CD14-positive monocyte (primary cell): ENCODE measurements around the gene SLC15A5. TPM values are rescaled to one million over a fixed set of nuclear protein-coding genes. Genes with fewer than 3 reads are reported as not detected.

Source experiments
- DNase-seq, 3 donors: peaks; one replicate each; pipeline ENCODE4 v3.0.0-alpha.2; 2011 to 2022
- H2AFZ ChIP-seq: 2 replicates; pipeline ENCODE4 v1.6.0; 2012; ENCODE audit warnings: mild to moderate bottlenecking, low read depth, low read length, inconsistent platforms; ENCODE audit not compliant: insufficient read depth, poor library complexity, severe bottlenecking
- H3K27ac ChIP-seq, 2 donors: 1 replicate in 1 of 2; 2 replicates in 1 of 2; pipeline ENCODE4 v1.5.1; 2012 to 2013; ENCODE audit warnings: low read length in 2 of 2, control low read depth in 1 of 2, inconsistent platforms in 1 of 2, low read depth in 1 of 2, mild to moderate bottlenecking in 1 of 2
- H3K27me3 ChIP-seq, 2 donors: one replicate each; pipeline versions ENCODE4 v1.6.0 to v1.6.1; 2011 to 2013; ENCODE audit warnings: low read length in 2 of 2; ENCODE audit not compliant: control insufficient read depth in 2 of 2, insufficient read depth in 2 of 2
- H3K36me3 ChIP-seq, 2 donors: replicated peaks in 1 of 2; 1 replicate in 1 of 2; 2 replicates in 1 of 2; pipeline versions ENCODE4 v1.5.1 to v1.6.1; 2012 to 2013; ENCODE audit warnings: low read length in 2 of 2, control low read depth in 1 of 2, inconsistent platforms in 1 of 2, mild to moderate bottlenecking in 1 of 2; ENCODE audit not compliant: insufficient read depth in 2 of 2, control insufficient read depth in 1 of 2
- H3K4me1 ChIP-seq, 2 donors: 1 replicate in 1 of 2; 2 replicates in 1 of 2; pipeline versions ENCODE4 v1.5.1 to v1.6.1; 2012 to 2013; ENCODE audit warnings: low read length in 2 of 2, control low read depth in 1 of 2, inconsistent platforms in 1 of 2, mild to moderate bottlenecking in 1 of 2, moderate library complexity in 1 of 2; ENCODE audit not compliant: insufficient read depth in 2 of 2, control insufficient read depth in 1 of 2
- H3K4me2 ChIP-seq: replicated peaks from 2 replicates; pipeline ENCODE3; 2012; ENCODE audit warnings: low read length, moderate library complexity, mild to moderate bottlenecking; ENCODE audit not compliant: poor library complexity, severe bottlenecking; ENCODE audit errors: extremely low read depth
- H3K4me3 ChIP-seq, 3 experiments: fragments of 200-600 bp in 1 of 3; sonication (generic) in 1 of 3; replicated peaks in 1 of 3; 1 replicate in 2 of 3; 2 replicates in 1 of 3; pipeline ENCODE4 v1.5.1; 2011 to 2013; ENCODE audit warnings: low read length in 3 of 3, mild to moderate bottlenecking in 3 of 3, control low read depth in 2 of 3, low read depth in 2 of 3, inconsistent platforms in 1 of 3, moderate library complexity in 1 of 3
- H3K79me2 ChIP-seq: 2 replicates; pipeline ENCODE4 v1.6.0; 2012; ENCODE audit warnings: mild to moderate bottlenecking, control low read depth, inconsistent platforms, low read length, moderate library complexity; ENCODE audit not compliant: insufficient read depth
- H3K9ac ChIP-seq: 2 replicates; pipeline ENCODE4 v1.6.0; 2017; ENCODE audit warnings: low read length, mild to moderate bottlenecking; ENCODE audit not compliant: insufficient read depth, poor library complexity, severe bottlenecking
- H3K9me3 ChIP-seq, 2 donors: replicated peaks in 1 of 2; 1 replicate in 1 of 2; 2 replicates in 1 of 2; pipeline versions ENCODE4 v1.5.1 to v1.6.1; 2012 to 2013; ENCODE audit warnings: low read length in 2 of 2, control low read depth in 1 of 2; ENCODE audit not compliant: control insufficient read depth in 1 of 2, insufficient read depth in 1 of 2
- H4K20me1 ChIP-seq: 2 replicates; pipeline ENCODE4 v1.6.0; 2012; ENCODE audit warnings: mild to moderate bottlenecking, low read length, control low read depth, moderate library complexity; ENCODE audit not compliant: insufficient read depth
- H3K27ac Mint-ChIP-seq, 7 donors: one replicate each; pipeline ENCODE4 v1.8.0; 2020; ENCODE audit warnings: mild to moderate bottlenecking in 7 of 7, mixed read lengths in 7 of 7, moderate library complexity in 6 of 7, inconsistent platforms in 2 of 7
- H3K27me3 Mint-ChIP-seq, 3 donors: one replicate each; pipeline ENCODE4 v1.8.0; 2021 to 2022; ENCODE audit warnings: low read depth in 3 of 3, mild to moderate bottlenecking in 3 of 3, mixed read lengths in 3 of 3, moderate library complexity in 3 of 3, inconsistent platforms in 1 of 3
- H3K36me3 Mint-ChIP-seq, 2 donors: one replicate each; pipeline ENCODE4 v1.8.0; 2020; ENCODE audit warnings: mixed read lengths in 2 of 2, inconsistent platforms in 1 of 2, mild to moderate bottlenecking in 1 of 2
- H3K4me1 Mint-ChIP-seq: one replicate; pipeline ENCODE4 v1.8.0; 2020; ENCODE audit warnings: mild to moderate bottlenecking, mixed read lengths
- H3K4me3 Mint-ChIP-seq, 2 donors: one replicate each; pipeline ENCODE4 v1.8.0; 2020; ENCODE audit warnings: mild to moderate bottlenecking in 2 of 2, mixed read lengths in 2 of 2, moderate library complexity in 1 of 2
- H3K9me3 Mint-ChIP-seq, 7 donors: one replicate each; pipeline ENCODE4 v1.8.0; 2020 to 2022; ENCODE audit warnings: mixed read lengths in 7 of 7, mild to moderate bottlenecking in 6 of 7, moderate library complexity in 6 of 7, inconsistent platforms in 2 of 7
- WGBS: methylation state at CpG from one replicate; pipeline ENCODE4 v1.1.5; 2013; ENCODE audit warnings: missing lambda C conversion rate; ENCODE audit not compliant: insufficient coverage; 5-methylcytosine and 5-hydroxymethylcytosine counted together
- intact Hi-C, 2 donors: fragments of 100-400 bp; cut with micrococcal nuclease; formaldehyde crosslinking; loops; one replicate each; pipeline versions ENCODE4 v1.15.0 to v1.15.1; 2023
- polyA plus RNA-seq, 3 donors: library from polyadenylated mRNA; depleted of rRNA in 1 of 3; unstranded in 2 of 3; stranded (reverse) in 1 of 3; fragments of 300-500 nt in 2 of 3; fragments of >200 nt in 1 of 3; fragmentation: Illumina TruSeq in 2 of 3; gene quantifications; 1 replicate in 2 of 3; 2 replicates in 1 of 3; pipeline ENCODE4 v1.2.3, GENCODE V29; 2012 to 2021
- TF ChIP-seq, protein P1 (sequence below): fragments of 200-600 bp; IDR thresholded peaks from one replicate; pipeline ENCODE4 v1.8.0; 2022; ENCODE audit warnings: antibody characterized with exemption, mild to moderate bottlenecking

The SLC15A5 gene
- polyA plus RNA-seq, 3 donors: not detected

DNA sequence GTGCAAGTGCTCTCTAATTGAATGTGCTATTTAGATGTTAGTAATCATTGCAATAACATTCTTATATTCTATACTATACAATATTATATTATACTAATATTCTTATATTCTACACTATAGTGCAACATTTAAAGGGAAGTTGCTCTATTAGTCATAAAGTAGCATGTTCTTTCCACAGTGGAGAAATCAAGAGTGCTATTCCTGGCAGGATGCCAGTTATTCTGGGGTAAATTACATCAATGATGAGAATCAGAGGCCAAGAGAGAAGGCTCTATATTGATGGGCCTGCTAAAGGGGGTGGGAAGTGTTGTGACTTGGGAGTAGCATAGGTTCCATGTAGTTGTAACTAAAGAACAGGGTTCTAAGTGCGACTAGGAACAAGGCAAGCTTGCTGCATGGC is 121.5 kb downstream of the SLC15A5 start:
- Histone ChIP-seq H3K79me2 (no peaks in the 10 kb centered on the region), H2AFZ (no peak overlapping the region), H3K36me3 (no peaks in the 10 kb centered on the region), H3K27me3 (no peaks in the 10 kb centered on the region), H3K4me1 (peaks cover 3 to 6% of the 10 kb centered on the region in 2 donors), H3K4me2 (no peak overlapping the region), H4K20me1 (no peaks in the 10 kb centered on the region), H3K4me3 (no peak overlapping the region), H3K9me3 (no peaks in the 10 kb centered on the region), H3K27ac (no peak overlapping the region), H3K9ac (no peak overlapping the region)
- intact Hi-C loops: no loop called here
- Mint-ChIP-seq H3K27ac (no peak overlapping the region), H3K4me3 (no peak overlapping the region), H3K4me1 (peaks cover 9% of the 10 kb centered on the region), H3K36me3 (no peaks in the 10 kb centered on the region), H3K27me3 (peaks cover 0 to 5% (median 3%) of the 10 kb centered on the region in 3 donors), H3K9me3 (no peaks in the 10 kb centered on the region)
- TF ChIP-seq, protein P1, sequence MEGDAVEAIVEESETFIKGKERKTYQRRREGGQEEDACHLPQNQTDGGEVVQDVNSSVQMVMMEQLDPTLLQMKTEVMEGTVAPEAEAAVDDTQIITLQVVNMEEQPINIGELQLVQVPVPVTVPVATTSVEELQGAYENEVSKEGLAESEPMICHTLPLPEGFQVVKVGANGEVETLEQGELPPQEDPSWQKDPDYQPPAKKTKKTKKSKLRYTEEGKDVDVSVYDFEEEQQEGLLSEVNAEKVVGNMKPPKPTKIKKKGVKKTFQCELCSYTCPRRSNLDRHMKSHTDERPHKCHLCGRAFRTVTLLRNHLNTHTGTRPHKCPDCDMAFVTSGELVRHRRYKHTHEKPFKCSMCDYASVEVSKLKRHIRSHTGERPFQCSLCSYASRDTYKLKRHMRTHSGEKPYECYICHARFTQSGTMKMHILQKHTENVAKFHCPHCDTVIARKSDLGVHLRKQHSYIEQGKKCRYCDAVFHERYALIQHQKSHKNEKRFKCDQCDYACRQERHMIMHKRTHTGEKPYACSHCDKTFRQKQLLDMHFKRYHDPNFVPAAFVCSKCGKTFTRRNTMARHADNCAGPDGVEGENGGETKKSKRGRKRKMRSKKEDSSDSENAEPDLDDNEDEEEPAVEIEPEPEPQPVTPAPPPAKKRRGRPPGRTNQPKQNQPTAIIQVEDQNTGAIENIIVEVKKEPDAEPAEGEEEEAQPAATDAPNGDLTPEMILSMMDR: no peak
- DNase-seq: peak; percentile 51 to 84 (median 70)
- WGBS: 88% methylated on average over 1 of the region's 1 CpG

DNA sequence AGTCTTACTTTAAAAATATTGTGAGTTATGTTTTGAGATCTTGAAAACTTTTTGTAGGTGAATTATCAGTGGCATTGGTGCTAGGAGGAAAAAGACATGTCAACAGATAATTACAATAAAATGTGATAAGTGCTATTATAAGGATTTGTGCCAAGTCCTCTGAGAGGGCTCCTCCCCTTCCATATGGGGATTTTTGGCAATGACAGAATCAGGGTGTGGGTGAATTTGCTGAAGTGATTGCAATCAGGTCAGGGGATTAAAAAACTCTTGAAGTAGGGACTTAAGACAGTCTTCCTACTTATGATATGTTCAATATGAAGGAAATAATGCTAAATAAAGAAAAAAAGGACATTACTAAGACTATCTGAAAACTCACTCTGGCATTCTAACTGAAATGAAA is 122.5 kb downstream of the SLC15A5 start:
- Histone ChIP-seq H2AFZ (no peak overlapping the region), H3K4me2 (no peak overlapping the region), H3K9ac (no peak overlapping the region), H3K9me3 (no peaks in the 10 kb centered on the region), H4K20me1 (no peaks in the 10 kb centered on the region), H3K27me3 (no peaks in the 10 kb centered on the region), H3K4me3 (no peak overlapping the region), H3K4me1 (peaks cover 13 to 14% of the 10 kb centered on the region in 2 donors), H3K36me3 (no peaks in the 10 kb centered on the region), H3K79me2 (no peaks in the 10 kb centered on the region), H3K27ac (no peak overlapping the region)
- peak in 1 of 3 donors; percentile 42 for DNase-seq
- no peaks in the 10 kb centered on the region for H3K36me3 Mint-ChIP-seq
- H3K27me3 Mint-ChIP-seq: peaks cover 0 to 5% (median 0%) of the 10 kb centered on the region in 3 donors
- TF ChIP-seq, protein P1: no peak
- no peak overlapping the region for H3K4me3 Mint-ChIP-seq
- no peak overlapping the region for H3K27ac Mint-ChIP-seq
- H3K9me3 Mint-ChIP-seq: no peaks in the 10 kb centered on the region
- H3K4me1 Mint-ChIP-seq: peaks cover 9% of the 10 kb centered on the region
- intact Hi-C loops: no loop called here
